ENCODE data around the gene USP11.

Gene USP11

DNA sequence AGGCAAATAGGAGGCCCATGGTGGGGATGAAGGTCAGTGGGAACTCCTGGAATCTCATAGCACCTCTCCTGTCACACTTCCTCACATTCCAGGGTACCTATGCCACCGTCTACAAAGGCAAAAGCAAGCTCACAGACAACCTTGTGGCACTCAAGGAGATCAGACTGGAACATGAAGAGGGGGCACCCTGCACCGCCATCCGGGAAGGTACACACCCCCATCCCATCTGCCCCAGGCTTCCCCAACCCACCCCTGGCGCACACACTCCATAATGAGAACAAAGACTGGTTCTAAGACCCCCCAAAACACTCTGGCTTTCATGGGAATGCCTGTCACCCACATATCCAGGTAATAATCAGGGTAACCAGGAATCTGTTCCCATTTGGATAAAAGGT is 7.9 kb upstream of the USP11 start:
- TF ChIP-seq, protein P1, sequence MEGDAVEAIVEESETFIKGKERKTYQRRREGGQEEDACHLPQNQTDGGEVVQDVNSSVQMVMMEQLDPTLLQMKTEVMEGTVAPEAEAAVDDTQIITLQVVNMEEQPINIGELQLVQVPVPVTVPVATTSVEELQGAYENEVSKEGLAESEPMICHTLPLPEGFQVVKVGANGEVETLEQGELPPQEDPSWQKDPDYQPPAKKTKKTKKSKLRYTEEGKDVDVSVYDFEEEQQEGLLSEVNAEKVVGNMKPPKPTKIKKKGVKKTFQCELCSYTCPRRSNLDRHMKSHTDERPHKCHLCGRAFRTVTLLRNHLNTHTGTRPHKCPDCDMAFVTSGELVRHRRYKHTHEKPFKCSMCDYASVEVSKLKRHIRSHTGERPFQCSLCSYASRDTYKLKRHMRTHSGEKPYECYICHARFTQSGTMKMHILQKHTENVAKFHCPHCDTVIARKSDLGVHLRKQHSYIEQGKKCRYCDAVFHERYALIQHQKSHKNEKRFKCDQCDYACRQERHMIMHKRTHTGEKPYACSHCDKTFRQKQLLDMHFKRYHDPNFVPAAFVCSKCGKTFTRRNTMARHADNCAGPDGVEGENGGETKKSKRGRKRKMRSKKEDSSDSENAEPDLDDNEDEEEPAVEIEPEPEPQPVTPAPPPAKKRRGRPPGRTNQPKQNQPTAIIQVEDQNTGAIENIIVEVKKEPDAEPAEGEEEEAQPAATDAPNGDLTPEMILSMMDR (IDR thresholded peaks at IDR 0.05; ENCODE audit: borderline replicate concordance, insufficient read depth, low read depth, low read length): no peak
- no peak overlapping the region for H3K4me3 ChIP-seq (ENCODE audit: low read depth, low read length)

DNA sequence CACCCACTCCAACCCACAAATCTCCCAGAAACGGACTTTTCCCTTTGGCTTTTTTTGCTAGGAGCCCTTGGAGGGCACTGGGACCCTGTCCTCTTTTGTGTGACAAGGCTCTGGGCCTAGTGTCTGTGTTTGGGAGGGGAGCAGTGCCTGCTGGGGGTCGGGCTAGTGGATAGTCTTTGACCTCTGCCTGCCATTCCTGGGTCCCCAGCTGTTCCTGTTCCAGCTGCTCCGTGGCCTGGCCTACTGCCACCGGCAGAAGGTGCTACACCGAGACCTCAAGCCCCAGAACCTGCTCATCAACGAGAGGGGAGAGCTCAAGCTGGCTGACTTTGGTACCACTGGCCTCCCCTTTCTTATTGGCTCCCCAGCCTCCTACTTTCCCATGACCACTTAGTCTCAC is 6.7 kb upstream of the USP11 start:
- no peak overlapping the region for H3K4me3 ChIP-seq (ENCODE audit: low read depth, low read length)
- TF ChIP-seq, protein P1 (IDR thresholded peaks at IDR 0.05; ENCODE audit: borderline replicate concordance, insufficient read depth, low read depth, low read length): no peak

DNA sequence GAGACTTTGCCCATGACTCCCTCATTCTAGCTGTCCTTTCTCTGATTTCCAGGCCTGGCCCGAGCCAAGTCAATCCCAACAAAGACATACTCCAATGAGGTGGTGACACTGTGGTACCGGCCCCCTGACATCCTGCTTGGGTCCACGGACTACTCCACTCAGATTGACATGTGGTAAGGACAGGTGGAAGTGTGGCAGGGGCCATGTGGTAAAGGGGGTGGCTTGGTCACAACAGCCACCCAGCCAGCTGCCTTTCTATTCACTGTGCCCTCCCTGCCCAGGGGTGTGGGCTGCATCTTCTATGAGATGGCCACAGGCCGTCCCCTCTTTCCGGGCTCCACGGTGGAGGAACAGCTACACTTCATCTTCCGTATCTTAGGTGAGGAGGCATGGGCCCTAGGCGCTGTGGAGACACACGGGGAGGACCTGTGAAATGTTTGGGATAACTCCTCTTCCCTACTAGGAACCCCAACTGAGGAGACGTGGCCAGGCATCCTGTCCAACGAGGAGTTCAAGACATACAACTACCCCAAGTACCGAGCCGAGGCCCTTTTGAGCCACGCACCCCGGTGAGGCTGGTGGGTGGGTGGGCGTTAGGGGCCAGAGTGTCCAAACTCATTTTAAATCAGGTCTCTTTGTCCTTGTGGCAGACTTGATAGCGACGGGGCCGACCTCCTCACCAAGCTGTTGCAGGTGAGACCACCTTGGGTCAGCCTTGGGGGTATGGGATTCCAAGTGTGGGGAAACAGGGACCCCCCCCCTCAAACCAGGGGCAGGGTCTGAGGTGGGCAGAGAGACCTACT is 6.1 kb upstream of the USP11 start:
- H3K4me3 ChIP-seq (ENCODE audit: low read depth, low read length): no peak overlapping the region
- TF ChIP-seq, protein P1 (IDR thresholded peaks at IDR 0.05; ENCODE audit: borderline replicate concordance, insufficient read depth, low read depth, low read length): no peak

DNA sequence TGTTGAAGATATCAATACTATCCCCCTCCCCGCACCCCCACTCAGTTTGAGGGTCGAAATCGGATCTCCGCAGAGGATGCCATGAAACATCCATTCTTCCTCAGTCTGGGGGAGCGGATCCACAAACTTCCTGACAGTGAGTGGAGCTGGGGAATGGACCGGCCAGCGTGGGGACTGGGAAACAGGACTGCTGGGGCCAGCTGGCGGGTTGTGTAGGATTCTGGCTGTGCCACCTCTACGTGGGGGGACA is 5.5 kb upstream of the USP11 start:
- TF ChIP-seq, protein P1 (IDR thresholded peaks at IDR 0.05; ENCODE audit: borderline replicate concordance, insufficient read depth, low read depth, low read length): no peak
- H3K4me3 ChIP-seq (ENCODE audit: low read depth, low read length): no peak overlapping the region

DNA sequence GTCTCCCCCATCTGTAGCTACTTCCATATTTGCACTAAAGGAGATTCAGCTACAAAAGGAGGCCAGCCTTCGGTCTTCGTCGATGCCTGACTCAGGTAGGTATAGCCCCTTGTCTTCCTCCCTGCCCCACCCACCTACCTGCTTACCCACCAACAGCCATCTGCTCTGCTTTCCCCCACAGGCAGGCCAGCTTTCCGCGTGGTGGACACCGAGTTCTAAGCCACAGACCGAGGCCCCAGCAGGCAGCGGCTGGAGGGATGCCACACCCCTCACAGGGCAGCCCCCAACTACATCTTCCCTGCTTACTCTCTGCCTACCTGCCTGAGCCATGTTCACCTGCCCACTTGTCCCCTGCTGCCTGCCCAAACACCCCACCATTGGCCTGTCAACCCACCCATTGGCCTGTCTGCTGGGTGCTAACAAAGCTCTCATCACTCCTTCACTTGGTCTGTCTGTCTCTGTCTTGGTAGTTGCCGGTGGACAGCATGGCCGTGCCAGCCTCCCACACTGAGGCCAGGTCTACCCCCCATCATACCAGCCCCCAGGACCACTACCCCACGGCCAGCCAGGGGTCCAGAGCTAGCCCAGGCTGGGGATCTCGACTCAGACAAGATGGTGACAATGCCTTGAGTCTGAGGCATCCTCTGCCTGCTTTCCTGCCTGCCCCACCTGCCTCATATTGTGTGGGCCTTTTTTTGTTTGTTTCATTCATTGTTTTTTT is 4.1 kb upstream of the USP11 start:
- TF ChIP-seq, protein P1 (IDR thresholded peaks at IDR 0.05; ENCODE audit: borderline replicate concordance, insufficient read depth, low read depth, low read length): no peak
- H3K4me3 ChIP-seq (ENCODE audit: low read depth, low read length): no peak overlapping the region

DNA sequence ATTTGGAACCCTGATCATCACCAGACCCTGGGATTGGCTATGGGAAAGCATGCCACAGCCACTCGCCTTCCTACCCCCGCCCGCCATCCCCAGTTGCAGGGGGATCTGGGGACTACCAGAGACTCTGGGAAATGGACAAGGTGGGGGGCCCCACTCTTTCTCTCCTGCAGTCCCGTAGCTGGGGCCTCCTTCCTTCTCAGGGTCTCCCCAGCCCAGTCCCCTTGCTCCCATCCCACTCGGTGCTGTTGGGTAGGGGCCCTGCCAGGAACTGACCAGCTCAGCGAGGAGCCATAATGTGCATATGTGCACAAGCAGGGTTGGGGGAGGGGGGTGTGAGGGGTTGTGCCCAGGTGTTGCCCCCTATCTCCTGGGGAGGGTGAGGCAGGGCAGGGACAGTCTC is 3.4 kb upstream of the USP11 start:
- TF ChIP-seq, protein P1 (IDR thresholded peaks at IDR 0.05; ENCODE audit: borderline replicate concordance, insufficient read depth, low read depth, low read length): no peak
- H3K4me3 ChIP-seq (ENCODE audit: low read depth, low read length): no peak overlapping the region
